HepG2 (cell line): ENCODE measurements around the gene PLK5. TPM values are rescaled to one million over a fixed set of nuclear protein-coding genes. Genes with fewer than 3 reads are reported as not detected.
A peak's percentile ranks its signal among the peaks of the same experiment; 100 is the strongest.

Source experiments
- ATAC-seq: fragments of 200-7000 bp; cut with Tn5 transposase; 3 replicates; pipeline ENCODE4 v1.9.1; 2020; ENCODE audit warnings: mild to moderate bottlenecking, moderate library complexity
- BruUV-seq: library from RNA; stranded (reverse); fragments of 400-500 nt; replicated peaks from 2 replicates; lab custom pipeline; 2021; lab: Mats Ljungman, UMichigan
- CTCF ChIA-PET: fragments of 300-600 bp; formaldehyde crosslinking; extraction: SDS; loops from one replicate; lab custom pipeline; 2021; ENCODE audit warnings: low total read pairs, inconsistent platforms, low intra/inter-chr PET ratio; lab: Yijun Ruan, JAX
- POLR2A ChIA-PET: fragments of 350-600 bp; sonication (Branson Sonifier 250); formaldehyde crosslinking; loops from one replicate; lab custom pipeline; 2020; ENCODE audit warnings: antibody characterized with exemption, inconsistent platforms; lab: Yijun Ruan, JAX
- DNase-seq: peaks from one replicate; pipeline ENCODE4 v3.0.0-alpha.2; 2015; ENCODE audit warnings: low spot score
- FAIRE-seq: peaks from 3 replicates; lab custom pipeline; 2011; peaks lifted over from hg19 to GRCh38; lab: Jason Lieb, UNC
- H2AFZ ChIP-seq: one replicate; pipeline ENCODE4 v1.6.1; 2011; ENCODE audit warnings: low read length, inconsistent platforms
- H3K27ac ChIP-seq: fragments of 300-600 bp; 3 replicates; pipeline ENCODE4 v1.8.0; 2011; ENCODE audit warnings: mixed run types, mild to moderate bottlenecking, mixed read lengths, low read length, inconsistent platforms; ENCODE audit not compliant: insufficient read depth; ENCODE audit errors: extremely low read length
- H3K27me3 ChIP-seq, 2 experiments: fragments of 200-600 bp in 1 of 2; 2 replicates in 1 of 2; 3 replicates in 1 of 2; pipeline versions ENCODE4 v1.6.0 to v1.8.0; 2011; ENCODE audit warnings: low read length in 2 of 2, mild to moderate bottlenecking in 2 of 2, moderate library complexity in 2 of 2, inconsistent platforms in 1 of 2; ENCODE audit not compliant: insufficient read depth in 2 of 2, control insufficient read depth in 1 of 2
- H3K36me3 ChIP-seq, 2 experiments: fragments of 200-600 bp in 1 of 2; replicated peaks in 1 of 2; 2 replicates in 1 of 2; 3 replicates in 1 of 2; pipeline versions ENCODE4 v1.5.1 to v1.8.0; 2011; ENCODE audit warnings: low read length in 2 of 2, inconsistent platforms in 1 of 2; ENCODE audit not compliant: insufficient read depth in 2 of 2, control insufficient read depth in 1 of 2
- H3K4me1 ChIP-seq: 2 replicates; pipeline ENCODE4 v1.5.1; 2012; ENCODE audit warnings: low read length, inconsistent platforms; ENCODE audit not compliant: insufficient read depth
- H3K4me2 ChIP-seq: 2 replicates; pipeline ENCODE4 v1.6.0; 2011; ENCODE audit warnings: low read depth, low read length, inconsistent platforms
- H3K4me3 ChIP-seq, 3 experiments: fragments of 200-600 bp in 1 of 3; sonication (generic), shearing (Covaris generic) in 1 of 3; replicated peaks in 1 of 3; 2 replicates each; pipeline ENCODE4 v1.5.1; 2011 to 2016; ENCODE audit warnings: low read length in 3 of 3, inconsistent platforms in 2 of 3, low read depth in 2 of 3, mild to moderate bottlenecking in 2 of 3, control low read depth in 1 of 3, mixed read lengths in 1 of 3; ENCODE audit not compliant: insufficient read depth in 1 of 3
- H3K79me2 ChIP-seq: one replicate; pipeline ENCODE4 v1.6.1; 2011; ENCODE audit warnings: low read length, inconsistent platforms; ENCODE audit not compliant: insufficient read depth
- H3K9ac ChIP-seq: 2 replicates; pipeline ENCODE4 v1.6.0; 2011; ENCODE audit warnings: mild to moderate bottlenecking, low read depth, low read length, inconsistent platforms; ENCODE audit not compliant: insufficient read depth
- H3K9me3 ChIP-seq: 2 replicates; pipeline ENCODE4 v1.5.1; 2012; ENCODE audit warnings: mild to moderate bottlenecking, low read length
- H4K20me1 ChIP-seq: 2 replicates; pipeline ENCODE4 v1.6.0; 2011; ENCODE audit warnings: inconsistent platforms, mild to moderate bottlenecking, low read length, moderate library complexity; ENCODE audit not compliant: insufficient read depth
- AGO2 ChIP-seq: fragments of 200-400 bp; formaldehyde crosslinking; optimal IDR thresholded peaks from 2 replicates; pipeline ENCODE3; 2017; ENCODE audit warnings: mild to moderate bottlenecking, low read depth, low read length, moderate library complexity
- RBFOX2 ChIP-seq: fragments of 200-400 bp; formaldehyde crosslinking; IDR thresholded peaks from 2 replicates; pipeline ENCODE4 v1.6.1; 2017; ENCODE audit warnings: low read depth, mild to moderate bottlenecking, low read length
- WGBS: methylation state at CpG from one replicate; pipeline ENCODE4 v1.1.6; 2017; ENCODE audit warnings: low lambda C conversion rate; 5-methylcytosine and 5-hydroxymethylcytosine counted together
- in situ Hi-C: cut with HindIII; loops from 2 replicates; pipeline ENCODE4 v1.10.0; 2017; ENCODE audit warnings: low pct_unique_long_range_greater_than_20kb; ENCODE audit not compliant: extremely low pct_ligation_motif_present
- intact Hi-C: fragments of 100-400 bp; cut with micrococcal nuclease; formaldehyde crosslinking; loops from one replicate; pipeline ENCODE4 v1.10.0; 2022; ENCODE audit not compliant: unreplicated experiment
- polyA plus RNA-seq, 8 experiments: library from polyadenylated mRNA; depleted of rRNA in 3 of 8; stranded (reverse) in 7 of 8; unstranded in 1 of 8; fragments of >200 nt; fragmentation: Illumina TruSeq in 4 of 8; extraction: Trizol in 4 of 8; gene quantifications; 2 replicates each; pipeline versions ENCODE4 v1.2.1 to v1.2.3, GENCODE V29; 2011 to 2016; ENCODE audit warnings: low read depth in 4 of 8, missing spikeins in 1 of 8, mixed read lengths in 1 of 8; ENCODE audit not compliant: insufficient read depth in 1 of 8
- total RNA-seq, 5 experiments: library from RNA; depleted of rRNA; stranded (reverse); fragments of >200 nt; fragmentation: Illumina TruSeq; extraction: Trizol; gene quantifications; 2 replicates each; pipeline ENCODE4 v1.2.3, GENCODE V29; 2016; ENCODE audit warnings: low read depth in 1 of 5
- TF ChIP-seq, protein P1 (sequence below), 2 experiments: IDR thresholded peaks; 2 replicates each; pipeline ENCODE4 v1.6.1; 2011 to 2012; ENCODE audit warnings: low read length in 2 of 2, borderline replicate concordance in 1 of 2, low read depth in 1 of 2, mild to moderate bottlenecking in 1 of 2, moderate library complexity in 1 of 2

PLK5 gene
- total and polyA plus RNA-seq, 2 of the 13 experiments (the other 11 are each of a cell fraction or from before 2014, with no cell fraction given), result not detected

DNA sequence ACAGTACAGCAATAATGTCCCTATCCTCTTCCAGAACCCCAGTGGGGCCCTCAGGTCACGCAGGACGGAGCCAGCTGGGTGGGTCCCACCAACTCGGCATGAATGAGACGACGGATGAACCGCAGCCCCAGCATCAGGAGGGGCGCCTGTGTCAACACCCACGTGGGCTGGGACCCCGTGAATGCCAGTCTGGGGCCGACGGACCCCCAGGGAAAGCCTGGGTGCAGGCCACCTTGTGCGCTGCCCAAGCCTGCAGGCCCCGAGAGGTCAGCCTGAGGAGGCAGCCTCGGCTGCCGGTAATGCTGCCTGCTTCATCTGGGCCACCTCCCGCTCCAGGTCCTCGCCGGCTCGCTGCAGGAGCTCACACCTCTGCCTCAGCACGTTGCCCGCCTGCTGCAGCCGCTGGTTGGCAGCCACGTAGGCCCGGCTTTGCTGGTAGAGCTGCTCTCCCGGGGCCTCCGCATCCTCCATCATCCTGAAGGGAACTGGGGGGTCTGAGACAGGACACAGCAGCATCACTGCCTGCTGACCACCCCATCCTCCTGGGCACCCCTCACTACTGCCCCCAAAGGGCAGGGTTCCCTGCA, 49.0 kb upstream of the PLK5 start:
- H3K36me3 ChIP-seq, result peaks cover 2 to 8% of the 10 kb centered on the region in 2 experiments; a peak in 3 of 5 replicates
- FAIRE-seq, result no peak
- H3K4me3 ChIP-seq, result no peak overlapping the region
- peaks cover 15% of the 10 kb centered on the region for H4K20me1 ChIP-seq
- no peak overlapping the region for H3K4me2 ChIP-seq
- peaks cover 16% of the 10 kb centered on the region for H3K79me2 ChIP-seq
- no peak overlapping the region for H2AFZ ChIP-seq
- H3K27me3 ChIP-seq, result no peaks in the 10 kb centered on the region
- TF ChIP-seq AGO2 (peak; percentile 7), RBFOX2 (peak; percentile 39)
- TF ChIP-seq, protein P1, sequence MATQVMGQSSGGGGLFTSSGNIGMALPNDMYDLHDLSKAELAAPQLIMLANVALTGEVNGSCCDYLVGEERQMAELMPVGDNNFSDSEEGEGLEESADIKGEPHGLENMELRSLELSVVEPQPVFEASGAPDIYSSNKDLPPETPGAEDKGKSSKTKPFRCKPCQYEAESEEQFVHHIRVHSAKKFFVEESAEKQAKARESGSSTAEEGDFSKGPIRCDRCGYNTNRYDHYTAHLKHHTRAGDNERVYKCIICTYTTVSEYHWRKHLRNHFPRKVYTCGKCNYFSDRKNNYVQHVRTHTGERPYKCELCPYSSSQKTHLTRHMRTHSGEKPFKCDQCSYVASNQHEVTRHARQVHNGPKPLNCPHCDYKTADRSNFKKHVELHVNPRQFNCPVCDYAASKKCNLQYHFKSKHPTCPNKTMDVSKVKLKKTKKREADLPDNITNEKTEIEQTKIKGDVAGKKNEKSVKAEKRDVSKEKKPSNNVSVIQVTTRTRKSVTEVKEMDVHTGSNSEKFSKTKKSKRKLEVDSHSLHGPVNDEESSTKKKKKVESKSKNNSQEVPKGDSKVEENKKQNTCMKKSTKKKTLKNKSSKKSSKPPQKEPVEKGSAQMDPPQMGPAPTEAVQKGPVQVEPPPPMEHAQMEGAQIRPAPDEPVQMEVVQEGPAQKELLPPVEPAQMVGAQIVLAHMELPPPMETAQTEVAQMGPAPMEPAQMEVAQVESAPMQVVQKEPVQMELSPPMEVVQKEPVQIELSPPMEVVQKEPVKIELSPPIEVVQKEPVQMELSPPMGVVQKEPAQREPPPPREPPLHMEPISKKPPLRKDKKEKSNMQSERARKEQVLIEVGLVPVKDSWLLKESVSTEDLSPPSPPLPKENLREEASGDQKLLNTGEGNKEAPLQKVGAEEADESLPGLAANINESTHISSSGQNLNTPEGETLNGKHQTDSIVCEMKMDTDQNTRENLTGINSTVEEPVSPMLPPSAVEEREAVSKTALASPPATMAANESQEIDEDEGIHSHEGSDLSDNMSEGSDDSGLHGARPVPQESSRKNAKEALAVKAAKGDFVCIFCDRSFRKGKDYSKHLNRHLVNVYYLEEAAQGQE (IDR thresholded peaks at IDR 0.05; ENCODE audit: borderline replicate concordance in 1 of 2, low read depth in 1 of 2, low read length in 2 of 2), result no peak
- no peaks in the 10 kb centered on the region for H3K9me3 ChIP-seq
- BruUV-seq, result no TSS peak
- peaks cover 40% of the 10 kb centered on the region for H3K4me1 ChIP-seq
- DNase-seq, result no peak
- intact Hi-C loops (no loop called here), in situ Hi-C loops (no loop called here)
- 98% methylated on average over 9 of the region's 26 CpGs for WGBS
- POLR2A ChIA-PET, result interaction anchor here (1.3 to 2.8 kb wide), 3 partner anchors 18 to 206 kb away, joined by 3 to 15 read pairs (median 3); partner anchors contain the start of gene CIRBP
- no peak overlapping the region for H3K9ac ChIP-seq
- H3K27ac ChIP-seq, result no peak overlapping the region
- ATAC-seq, result no peak
- CTCF ChIA-PET, result no interaction called here
